Activated CD8-positive, alpha-beta memory T cell treated with anti-CD3 and anti-CD28 coated beads, Interleukin-2, amount 50 U/mL, for 1 hour (primary cell): ENCODE results near the gene PYCR2.

Experiments
- DNase-seq: peaks from one replicate; pipeline ENCODE4 v3.0.0-alpha.2; 2020; ENCODE audit errors: extremely low read depth

Gene PYCR2

DNA sequence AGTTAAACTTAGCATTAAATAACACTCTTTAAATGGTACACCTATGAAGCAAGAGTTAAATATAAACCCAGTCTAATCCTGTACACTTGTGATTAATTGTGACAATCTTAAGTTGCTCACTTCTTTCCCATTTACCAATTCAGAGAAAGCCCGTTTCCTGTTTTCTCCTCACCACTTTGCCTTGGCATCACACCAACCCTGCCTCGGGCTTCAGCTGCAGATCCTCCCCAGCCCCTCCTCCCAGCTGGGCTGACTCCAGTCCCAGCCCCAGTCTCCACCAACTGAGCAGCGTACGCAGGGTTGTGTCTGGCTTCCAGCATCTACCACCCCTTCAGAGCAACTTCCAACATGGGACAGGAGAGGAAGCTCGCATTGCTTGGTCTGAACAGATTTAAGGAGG lies 4.1 kb downstream of the PYCR2 start:
- no peak for DNase-seq

DNA sequence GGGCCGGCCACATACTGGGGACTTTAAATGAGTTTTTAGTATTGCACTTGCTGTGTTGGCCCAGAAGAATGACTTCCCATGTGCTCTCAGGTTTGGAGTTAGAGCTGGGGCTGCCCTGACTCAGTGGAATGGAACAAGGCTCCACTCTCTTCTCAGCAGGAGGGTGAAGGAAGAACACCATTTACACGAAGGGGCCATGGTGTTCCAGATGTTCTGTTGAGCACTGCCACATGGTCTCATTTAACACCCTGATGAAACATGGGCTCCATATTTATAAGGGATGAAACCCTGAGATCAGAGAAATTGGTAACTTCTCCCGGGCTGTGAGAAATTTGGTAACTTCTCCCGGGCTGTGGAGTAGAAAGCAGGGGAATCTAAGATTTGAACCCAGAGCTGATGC lies 5.8 kb downstream of the PYCR2 start:
- DNase-seq, result no peak

DNA sequence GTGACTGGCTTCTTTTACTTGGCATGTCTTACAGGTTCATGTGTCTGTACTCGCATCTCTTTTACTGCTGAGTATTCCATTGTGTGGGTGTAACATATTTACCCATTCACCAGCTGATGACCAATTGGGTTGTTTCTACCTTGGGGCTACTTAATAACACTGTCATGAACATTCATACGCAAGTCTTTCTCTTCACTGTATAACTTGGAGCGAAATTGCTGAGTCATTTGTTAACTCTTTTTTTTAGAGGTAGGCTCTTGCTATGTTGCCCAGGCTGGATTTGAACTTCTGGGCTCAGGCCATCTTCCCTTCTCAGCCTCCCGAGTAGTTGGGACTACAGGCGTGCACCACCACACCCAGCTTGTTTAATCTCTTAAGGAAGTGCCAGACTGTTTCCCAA lies 6.5 kb downstream of the PYCR2 start:
- DNase-seq, result no peak

DNA sequence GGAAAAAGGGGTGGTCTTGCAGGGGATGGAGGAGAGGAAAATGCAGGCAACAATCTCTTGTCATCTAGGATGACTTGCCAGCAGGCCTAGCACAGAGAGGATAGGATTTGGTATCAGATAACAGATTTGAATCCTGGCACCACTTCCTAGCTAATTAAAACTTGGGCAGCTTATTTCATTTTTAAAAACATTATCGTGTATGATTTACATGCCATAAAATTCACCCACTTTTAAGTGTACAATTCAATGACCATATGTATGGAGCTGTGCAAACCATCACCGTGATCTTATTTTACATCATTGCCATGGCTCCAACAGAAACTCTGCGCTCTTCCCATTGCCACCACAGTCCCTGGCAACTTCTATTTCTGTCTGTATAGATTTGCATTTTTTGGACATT lies 6.9 kb downstream of the PYCR2 start:
- DNase-seq, result no peak

DNA sequence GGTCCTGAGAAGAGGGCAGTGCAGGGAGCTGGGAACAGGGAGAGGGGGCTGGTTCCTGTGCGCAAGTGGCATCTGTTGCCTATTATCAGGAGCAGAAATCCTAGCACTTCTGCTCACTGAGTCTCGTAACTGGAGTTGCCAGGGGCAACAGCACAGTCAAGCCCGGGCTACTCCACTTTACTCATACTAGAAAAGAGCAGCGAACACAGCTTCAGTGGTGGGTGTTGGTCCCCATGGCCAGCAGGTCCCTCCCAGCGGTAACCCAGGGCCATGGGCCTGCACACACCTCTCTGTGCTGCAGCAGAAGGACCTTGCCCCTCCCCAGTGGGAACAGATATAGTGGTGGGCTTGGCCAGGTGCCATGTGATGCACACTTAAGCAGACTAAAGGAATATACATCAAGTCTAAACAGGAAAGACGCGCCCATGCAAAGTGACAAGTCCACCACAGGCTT lies 8.5 kb downstream of the PYCR2 start:
- DNase-seq, result no peak

DNA sequence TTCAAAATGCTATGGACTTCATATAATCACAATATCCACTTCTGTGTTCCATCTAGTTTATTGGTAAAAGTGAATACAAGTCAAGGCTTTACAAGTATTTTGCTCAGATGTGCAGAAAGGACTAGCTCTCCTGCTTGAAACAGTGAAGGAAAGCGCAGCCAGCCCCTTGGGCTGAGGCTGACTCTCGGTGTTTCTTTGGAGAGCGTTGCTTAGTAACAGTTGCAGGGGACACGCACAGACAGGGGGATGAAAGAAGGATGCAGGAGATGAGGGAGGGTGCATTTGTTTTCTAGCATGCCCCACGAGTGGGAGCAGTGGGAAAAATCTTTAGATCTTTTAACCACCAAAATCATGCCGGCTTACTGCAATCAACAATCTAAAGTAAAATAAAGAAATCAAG lies 9.1 kb downstream of the PYCR2 start:
- DNase-seq, result no peak

DNA sequence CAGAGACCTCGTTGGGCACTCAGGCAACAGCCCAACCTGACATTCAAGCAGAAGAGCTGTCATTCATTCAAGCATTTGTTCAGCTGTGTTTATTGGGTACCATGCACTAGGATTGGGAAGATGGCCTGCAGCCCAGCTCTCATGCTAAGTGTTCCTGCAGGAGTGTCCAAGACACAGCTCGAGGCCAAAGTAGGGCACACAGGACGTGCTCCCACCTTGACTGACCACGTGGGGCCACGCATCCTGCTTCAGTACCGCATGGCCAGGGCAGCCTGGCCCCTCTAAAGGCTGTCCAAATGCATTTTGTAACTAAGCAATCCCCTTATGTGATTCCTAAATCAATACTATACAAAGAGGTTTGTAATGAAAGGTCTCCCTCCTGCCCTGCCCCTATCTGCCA lies 9.7 kb downstream of the PYCR2 start:
- no peak for DNase-seq

DNA sequence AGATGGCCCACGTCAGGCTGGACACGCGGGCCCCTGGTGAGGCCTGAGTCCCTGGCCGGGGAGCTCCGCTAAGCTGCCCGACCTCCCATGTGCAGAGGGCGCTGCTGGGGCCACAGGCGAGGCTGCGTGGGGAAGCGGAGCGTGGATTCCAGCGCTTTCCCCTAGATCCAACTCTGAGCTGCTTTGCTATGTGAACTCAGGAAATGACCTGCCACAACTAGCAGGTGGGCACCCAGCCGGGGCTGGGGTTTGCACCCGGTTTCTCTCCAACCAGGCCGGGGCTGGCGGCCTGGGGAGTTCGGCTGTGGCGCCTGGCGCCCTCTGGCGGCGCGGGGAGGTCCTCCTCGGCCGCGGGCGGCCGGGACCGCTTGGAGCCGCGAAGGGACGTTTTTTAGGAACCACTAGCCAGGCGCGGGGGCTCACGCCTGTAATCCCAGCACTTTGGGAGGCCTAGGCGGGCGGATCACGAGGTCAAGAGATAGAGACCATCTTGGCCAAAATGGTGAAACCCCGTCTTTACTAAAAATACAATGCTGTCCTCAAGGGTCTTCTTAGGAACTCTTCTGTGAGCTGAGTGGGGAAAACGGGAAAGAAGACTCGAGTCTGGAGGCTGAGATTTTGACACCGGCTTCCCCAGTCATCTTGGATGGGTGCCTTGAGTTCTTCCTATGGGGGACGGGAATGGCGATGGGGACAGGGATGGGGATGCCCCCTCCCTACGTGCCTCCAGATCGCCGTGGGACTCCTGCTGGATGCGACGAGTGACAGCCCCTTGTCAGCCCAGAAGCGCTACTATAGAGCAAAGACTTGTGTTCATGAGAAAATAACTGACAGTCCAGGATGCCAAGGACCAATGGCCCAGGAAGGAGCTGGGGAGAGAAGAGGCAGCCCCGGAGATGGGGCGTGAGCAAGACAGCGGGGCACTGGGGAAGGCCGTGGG lies 12.6 kb downstream of the PYCR2 start:
- peak; percentile 17 for DNase-seq

DNA sequence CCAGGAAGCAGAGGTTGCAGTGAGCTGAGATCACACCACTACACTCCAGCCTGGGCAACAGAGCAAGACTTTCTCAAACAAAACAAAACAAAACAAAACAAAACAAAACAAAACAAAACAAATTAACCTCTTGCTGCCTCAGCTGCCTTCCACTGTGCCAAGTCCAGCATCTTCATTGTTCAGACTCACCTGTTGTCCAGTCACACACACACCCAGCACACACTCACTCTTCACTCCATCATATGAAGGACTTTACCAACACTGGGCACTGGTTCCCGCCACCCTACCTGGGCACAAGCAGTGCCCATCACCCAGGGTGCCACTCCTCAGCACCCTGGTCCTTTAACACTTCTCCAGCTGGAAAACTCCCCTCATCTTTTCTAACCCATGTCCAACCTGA lies 14.6 kb downstream of the PYCR2 start:
- no peak for DNase-seq

DNA sequence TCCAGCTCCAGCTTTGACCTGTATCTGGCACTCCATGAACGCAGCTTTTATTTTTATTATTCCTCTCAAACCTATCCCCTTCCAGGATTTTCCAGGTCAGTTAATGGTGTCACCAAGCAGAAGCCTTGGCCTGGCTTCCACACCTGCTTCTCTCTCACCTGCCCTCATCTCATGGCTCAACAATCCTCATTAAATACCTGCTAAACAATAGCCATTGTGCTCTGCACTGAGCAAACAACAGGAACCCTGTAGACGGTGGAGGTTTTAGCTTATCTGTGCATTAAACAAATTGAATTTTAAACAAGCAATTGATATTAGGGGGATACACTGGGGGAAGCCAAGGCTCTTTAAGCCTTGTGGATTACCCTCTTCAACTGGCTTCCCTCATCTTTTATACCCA lies 15.3 kb downstream of the PYCR2 start:
- DNase-seq, result no peak

DNA sequence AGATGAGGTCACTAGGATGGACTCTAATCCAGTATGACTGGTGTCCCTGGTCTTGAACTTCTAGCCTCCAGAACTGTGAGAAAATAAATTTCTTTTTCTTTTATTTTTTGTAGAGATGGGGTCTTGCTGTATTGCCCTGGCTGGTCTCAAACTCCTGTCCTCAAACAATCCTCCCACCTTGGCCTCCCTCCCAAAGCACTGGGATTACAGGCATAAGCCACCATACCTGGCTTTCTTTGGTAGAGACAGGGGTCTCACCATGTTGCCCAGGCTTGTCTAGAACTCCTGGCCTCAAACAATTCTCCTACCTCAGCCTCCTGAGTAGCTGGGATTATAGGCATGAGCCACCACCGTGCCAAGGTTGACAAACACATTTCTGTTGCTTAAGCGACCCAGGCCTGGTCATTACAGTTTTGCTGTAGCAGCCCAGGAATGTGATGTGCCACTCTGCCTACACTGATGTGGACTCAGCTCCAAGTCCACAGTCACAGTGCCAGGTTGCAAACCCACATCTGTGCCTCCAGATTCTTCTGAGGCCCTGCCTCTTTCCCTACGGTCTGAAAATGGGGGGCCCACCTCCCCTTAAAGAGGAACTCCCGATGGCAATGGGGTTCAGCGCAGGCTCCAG lies 15.9 kb downstream of the PYCR2 start:
- no peak for DNase-seq

DNA sequence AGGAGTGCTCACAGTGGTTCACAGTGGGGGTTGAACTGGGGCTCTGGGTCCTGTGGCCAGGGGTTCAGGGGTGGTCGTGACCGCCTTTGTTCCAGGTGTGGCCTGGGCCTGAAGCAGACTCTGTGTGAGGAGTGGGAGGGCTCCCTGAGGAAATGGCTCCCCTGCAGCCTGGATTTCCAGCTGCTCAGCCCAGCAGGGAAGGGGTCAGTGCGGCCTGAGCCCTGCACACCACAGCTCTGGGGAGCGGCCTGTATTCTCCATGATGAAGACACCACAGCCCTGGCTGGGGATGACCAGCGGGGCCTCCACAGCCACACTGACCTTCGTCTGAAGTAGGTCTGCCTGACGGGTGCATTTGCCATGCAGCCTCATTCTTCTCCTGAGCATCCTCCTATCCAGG lies 16.7 kb downstream of the PYCR2 start:
- DNase-seq, result no peak

DNA sequence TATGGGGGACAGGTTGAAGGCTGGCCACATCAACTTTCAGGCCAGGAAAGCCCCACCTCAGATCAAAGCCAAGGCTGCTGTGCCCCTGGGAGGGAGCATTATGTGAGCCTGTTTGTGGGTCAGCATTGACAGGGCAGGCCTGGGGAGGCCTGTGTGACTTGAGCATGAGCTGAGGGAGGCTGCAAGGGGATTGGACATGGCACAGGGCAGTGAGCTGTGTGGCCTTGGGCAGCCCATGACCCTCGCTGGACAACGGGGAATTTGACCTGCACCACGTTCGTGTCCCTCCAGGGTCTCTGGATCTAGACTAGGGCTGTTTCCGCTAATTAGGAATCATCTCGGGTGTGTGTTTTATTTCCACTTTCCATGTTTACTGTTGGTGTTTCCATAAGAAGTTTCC lies 17.6 kb downstream of the PYCR2 start:
- DNase-seq, result no peak

DNA sequence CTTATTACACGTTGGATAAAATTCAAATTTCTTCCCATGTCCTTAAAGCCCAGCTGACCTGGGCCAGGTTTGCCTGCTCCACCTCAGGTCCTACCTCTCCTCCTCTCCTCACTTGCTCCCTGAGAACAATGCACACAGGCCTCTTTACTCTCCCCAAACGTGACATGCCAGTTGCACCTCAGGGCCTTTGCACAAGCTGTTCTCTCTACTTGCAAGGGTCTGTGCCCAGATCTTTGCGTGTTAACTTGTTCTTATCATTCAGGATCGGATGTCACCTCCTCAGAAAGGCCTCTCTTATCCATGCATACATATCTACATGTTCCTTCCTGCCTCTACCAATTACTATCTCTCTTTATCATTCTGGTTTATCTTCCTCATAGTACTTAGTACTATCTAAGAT lies 20.4 kb downstream of the PYCR2 start:
- no peak for DNase-seq

DNA sequence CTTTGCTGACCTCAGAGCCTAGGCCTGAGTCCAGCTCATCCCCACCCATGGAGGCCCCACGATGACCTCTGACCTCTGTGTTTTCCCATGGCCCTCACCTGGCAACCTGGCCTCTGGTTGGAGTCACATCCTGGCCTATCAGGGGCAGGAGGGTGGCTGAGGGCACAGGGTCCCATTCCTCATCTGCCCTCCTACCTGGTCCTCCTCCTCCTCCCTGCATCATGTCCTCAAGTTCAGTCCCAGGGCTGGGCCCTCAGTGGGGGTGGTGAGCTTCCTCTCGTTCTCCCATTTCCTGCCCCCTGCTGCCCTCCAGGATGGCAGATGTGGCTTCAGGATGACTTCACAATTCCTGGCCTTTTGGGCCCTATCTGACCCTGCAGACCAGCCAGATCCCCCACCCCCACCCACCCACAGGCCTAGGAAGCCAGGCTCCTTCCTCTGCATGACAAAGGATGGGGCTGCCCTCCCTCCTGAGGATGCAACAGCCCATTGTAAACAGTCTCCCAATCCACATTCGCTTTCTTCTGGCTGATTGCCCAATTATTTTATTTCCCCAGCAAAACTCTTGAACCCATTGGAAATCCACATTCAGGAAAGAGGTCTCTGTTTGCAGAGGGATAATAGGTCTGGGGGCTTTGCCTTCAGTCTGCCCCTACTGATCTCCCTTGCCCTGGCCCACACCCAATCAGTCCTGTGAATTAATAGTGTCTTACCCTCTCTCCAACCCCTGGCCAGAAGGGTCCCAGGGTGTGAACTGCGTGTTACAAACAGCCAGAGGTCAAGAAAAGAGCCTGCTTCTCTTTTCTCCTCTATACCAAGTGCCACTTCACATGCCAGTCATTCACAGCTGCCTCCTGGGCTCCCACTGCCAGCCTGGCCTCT lies 24.8 kb downstream of the PYCR2 start:
- DNase-seq, result no peak

DNA sequence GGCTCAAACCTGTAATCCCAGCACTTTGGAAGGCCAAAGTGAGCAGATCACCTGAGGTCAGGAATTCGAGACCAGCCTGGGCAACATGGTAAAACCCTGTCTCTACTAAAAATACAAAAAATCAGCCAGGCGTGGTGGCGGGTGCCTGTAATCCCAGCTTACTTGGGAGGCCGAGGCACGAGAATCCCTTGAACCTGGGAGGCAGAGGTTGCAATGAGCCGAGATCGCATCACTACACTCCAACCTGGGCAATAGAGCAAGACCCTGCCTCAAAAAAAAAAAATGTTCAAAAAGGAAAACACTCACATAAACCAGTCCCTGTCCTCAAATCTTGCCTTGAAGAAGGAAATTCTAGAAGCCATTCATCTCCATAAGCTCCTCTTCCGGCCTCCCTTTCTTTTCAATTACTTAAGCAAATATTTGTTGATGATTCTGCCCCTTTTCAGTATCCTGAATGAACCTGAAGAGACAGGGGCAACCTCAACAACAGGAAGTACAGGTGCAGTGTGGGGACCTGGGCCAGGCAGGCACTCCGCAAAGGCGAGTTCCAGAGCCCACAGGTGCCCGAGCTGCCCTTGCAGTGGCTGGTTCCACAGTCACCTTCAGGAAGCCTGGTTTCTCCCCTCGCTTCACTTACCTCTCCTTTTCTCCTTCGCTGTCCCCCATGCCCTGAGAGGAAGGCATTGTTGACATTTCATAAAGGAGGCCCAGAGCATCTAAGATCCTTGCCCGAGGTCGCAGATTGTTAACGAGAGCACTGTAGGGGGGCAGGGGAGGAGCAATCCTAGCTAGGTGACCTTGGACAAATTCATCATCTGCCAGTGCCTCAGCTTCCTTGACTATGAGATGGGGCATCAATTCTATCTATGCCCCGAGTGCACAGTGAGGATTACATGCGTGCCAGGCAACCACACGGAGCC lies 26.2 kb downstream of the PYCR2 start:
- no peak for DNase-seq

DNA sequence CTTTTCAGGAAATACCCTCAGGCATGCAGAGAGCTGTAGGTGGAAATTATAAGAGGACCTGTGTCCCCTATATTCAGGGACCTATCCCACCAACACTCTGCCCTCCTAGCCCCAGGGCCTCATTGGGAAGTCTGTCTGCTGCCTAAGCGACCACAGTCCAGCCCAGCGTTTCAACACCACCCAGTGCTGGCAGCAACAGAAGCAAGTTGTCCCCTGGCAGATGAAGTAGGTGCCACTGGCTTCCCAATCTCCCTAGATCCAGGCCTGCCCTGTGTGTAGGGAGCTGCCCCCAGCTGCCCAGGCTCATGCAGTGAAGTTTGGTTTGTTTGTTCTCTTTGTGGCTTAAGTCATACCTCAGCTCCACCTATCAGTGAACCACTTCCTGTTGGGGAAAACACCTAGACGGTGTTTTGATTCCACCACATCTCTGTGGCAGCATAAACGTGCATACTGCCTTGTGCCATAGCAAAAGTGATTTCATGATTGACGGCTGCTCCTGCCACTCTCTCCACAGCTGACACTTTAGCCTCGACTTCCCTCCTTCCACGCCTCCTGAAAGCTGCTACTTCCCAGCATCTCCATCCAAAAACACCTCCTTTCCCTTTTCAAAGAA lies 27.0 kb downstream of the PYCR2 start:
- DNase-seq, result peak; percentile 36

DNA sequence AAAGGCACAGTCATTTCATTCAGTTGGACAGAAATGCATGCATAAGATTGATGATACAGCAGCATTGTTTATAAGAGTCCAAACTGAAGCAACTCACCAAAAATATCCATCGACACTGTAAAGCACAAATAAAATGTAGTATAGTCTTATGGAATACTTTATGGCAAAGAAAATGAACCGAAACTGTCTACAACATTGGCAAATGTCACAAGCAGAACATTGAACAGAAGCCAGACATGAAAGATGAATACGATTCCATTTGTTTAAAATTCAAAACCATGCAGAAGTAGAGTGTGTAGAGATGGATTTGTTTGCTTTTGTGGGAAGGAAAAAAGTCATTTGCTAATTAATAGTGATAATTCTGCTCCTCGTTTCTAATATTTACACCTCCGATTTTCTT lies 27.6 kb downstream of the PYCR2 start:
- no peak for DNase-seq

DNA sequence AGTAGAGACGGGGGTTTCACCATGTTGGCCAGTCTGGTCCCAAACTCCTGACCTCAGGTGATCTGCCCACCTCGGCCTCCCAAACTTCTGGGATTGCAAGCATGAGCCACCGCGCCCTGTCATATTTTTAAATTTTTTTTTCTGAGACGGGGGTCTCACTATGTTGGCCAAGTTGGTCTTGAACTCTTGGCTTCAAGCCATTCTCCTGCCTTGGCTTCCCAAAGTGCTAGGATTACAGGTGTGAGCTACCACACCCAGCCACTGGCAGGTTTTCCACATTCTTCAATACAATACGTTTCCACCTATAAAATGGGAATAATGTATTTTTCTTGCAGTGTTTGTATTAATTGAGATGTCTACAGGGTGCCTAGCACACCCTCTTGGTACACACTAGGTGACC lies 31.7 kb downstream of the PYCR2 start:
- no peak for DNase-seq

DNA sequence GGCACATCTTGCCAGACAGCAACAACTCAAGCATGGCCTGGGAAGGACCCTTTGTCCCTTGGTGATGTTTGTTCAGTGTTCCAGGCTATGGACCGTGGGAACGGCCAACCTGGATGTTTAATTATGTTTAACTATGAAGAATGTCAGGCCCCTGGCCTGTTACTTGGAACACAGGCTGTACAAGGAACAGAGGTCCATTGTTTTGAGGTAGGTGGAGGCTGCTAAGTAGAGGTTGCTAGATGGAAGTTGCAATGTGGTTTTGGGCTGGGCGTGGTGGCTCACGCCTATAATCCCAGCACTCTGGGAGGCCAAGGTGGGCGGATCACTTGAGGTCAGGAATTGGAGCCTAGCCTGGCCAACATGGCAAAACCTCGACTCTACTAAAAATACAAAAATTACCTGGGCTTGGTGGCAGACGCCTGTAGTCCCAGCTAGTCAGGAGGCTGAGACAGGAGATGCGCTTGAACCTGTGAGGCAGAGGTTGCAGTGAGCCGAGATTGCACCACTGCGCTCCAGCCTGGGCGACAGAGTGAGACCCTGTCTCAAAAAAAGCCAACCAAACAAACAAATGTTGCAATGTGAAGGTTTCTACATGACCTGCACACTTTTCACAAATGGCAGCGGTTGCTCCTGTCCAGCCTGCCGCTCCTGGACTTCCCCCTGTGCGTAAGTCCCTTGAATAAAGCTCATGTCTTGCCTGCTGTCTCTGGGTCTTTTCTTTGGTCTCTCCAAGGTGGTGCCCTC lies 32.6 kb downstream of the PYCR2 start:
- DNase-seq, result no peak
